ENCODE measurements around the gene NAGK. TPM values are rescaled to one million over a fixed set of nuclear protein-coding genes. Genes with fewer than 3 reads are reported as not detected.

Gene NAGK
- total and polyA plus RNA-seq, 2 of the 8 experiments (the other 6 are each of a cell fraction or from before 2014, with no cell fraction given): 57.9 to 59.9 TPM

DNA sequence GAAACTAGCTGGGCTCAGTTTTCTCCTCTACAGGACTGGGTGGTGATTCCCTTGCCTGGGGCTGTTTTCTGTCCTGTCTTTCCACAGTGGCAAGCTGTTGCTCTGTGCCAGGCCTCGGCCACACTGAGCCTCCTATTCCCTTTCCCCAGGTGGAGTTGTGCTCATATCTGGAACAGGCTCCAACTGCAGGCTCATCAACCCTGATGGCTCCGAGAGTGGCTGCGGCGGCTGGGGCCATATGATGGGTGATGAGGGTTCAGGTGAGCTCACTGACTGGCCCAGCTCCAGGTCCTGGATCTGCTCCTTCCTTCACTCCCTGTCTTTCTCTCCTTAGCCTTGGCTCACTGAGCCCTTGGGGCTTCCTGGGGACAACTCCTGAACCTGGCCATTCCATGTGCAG, 4.0 kb downstream of the NAGK start:
- Histone ChIP-seq H3K79me1 (ENCODE audit: low read depth, low read length) (peaks cover 3% of the 10 kb centered on the region; the same call in 1 of the 2 replicates), H3K4me3 (ENCODE audit: extremely low read depth in 1 of 4, insufficient read depth in 2 of 4, low read depth in 3 of 4, low read length in 4 of 4) (no peak overlapping the region), H3K4me1 (replicated peaks in 1 of 4; ENCODE audit: control insufficient read depth in 3 of 4, insufficient read depth in 4 of 4, low read length in 3 of 4) (peaks cover 0 to 6% (median 1%) of the 10 kb centered on the region in 4 experiments; a peak in 4 of 7 replicates), H4K20me1 (replicated peaks in 1 of 2; ENCODE audit: control insufficient read depth in 1 of 2, insufficient read depth in 2 of 2, low read length in 2 of 2) (peaks cover 0 to 9% of the 10 kb centered on the region in 2 experiments), H2BK20ac (ENCODE audit: low read length) (no peak overlapping the region), H3K18ac (ENCODE audit: extremely low read depth, low read length) (no peak overlapping the region), H3K14ac (ENCODE audit: insufficient read length) (no peak overlapping the region), H3K4ac (replicated peaks; ENCODE audit: insufficient read length, low read depth, low read length) (no peak overlapping the region), H3K9ac (replicated peaks in 1 of 4; ENCODE audit: extremely low read depth in 1 of 4, low read depth in 3 of 4, low read length in 3 of 4) (no peak overlapping the region; a peak in 1 of 7 replicates), H4K91ac (replicated peaks; ENCODE audit: insufficient read length, low read length) (no peak overlapping the region), H3K27ac (ENCODE audit: low read depth, low read length) (no peak overlapping the region), H2BK15ac (ENCODE audit: low read length) (no peak overlapping the region), H3K79me2 (ENCODE audit: control insufficient read depth in 1 of 2, insufficient read depth in 2 of 2, low read length in 2 of 2) (peaks cover 3 to 23% of the 10 kb centered on the region in 2 experiments; a peak in 3 of 4 replicates), H4K5ac (ENCODE audit: insufficient read length, low read depth, low read length) (no peak overlapping the region), H2BK5ac (ENCODE audit: low read depth, low read length) (no peak overlapping the region), H3K36me3 (ENCODE audit: control insufficient read depth in 2 of 4, insufficient read depth in 4 of 4, low read length in 3 of 4) (peaks cover 9 to 23% (median 15%) of the 10 kb centered on the region in 4 experiments; a peak in 7 of 8 replicates), H3K56ac (replicated peaks; ENCODE audit: insufficient read length, low read depth, low read length) (no peak overlapping the region), H2BK12ac (ENCODE audit: low read depth, low read length) (no peak overlapping the region), H2AK5ac (ENCODE audit: low read depth, low read length) (no peak overlapping the region), H4K8ac (ENCODE audit: extremely low read depth, insufficient read depth, low read length) (0 out of 2 replicates have a peak overlapping the region, but pooled peaks have one; percentile 1), H2AFZ (ENCODE audit: low read length) (no peak overlapping the region), H3K9me3 (ENCODE audit: insufficient read depth in 2 of 2, low read depth in 1 of 2, low read length in 1 of 2) (no peaks in the 10 kb centered on the region), H3K4me2 (ENCODE audit: insufficient read depth in 1 of 2, low read depth in 2 of 2, low read length in 2 of 2) (no peak overlapping the region), H2BK120ac (replicated peaks; ENCODE audit: low read depth, low read length) (no peak overlapping the region), H3K27me3 (replicated peaks in 1 of 4; ENCODE audit: control insufficient read depth in 3 of 4, extremely low read depth in 1 of 4, insufficient read depth in 3 of 4, low read length in 3 of 4) (no peaks in the 10 kb centered on the region), H3K23me2 (ENCODE audit: low read depth, low read length) (peaks cover 12% of the 10 kb centered on the region), H3K23ac (ENCODE audit: insufficient read length) (no peak overlapping the region)
- WGBS, 2 experiments (ENCODE audit: extremely low coverage in 1 of 2, insufficient coverage in 1 of 2, insufficient read length in 1 of 2, insufficient replicate concordance in 2 of 2, low coverage in 1 of 2, low lambda C conversion rate in 2 of 2, missing lambda C conversion rate in 1 of 2): 86% methylated on average over 4 of the region's 4 CpGs; no CpG with 5 or more reads in 1 of the 2 experiments
- no peak for TF ChIP-seq TAF1 (IDR thresholded peaks at IDR 0.05; ENCODE audit: low read depth, low read length)
- TF ChIP-seq HDAC6 (IDR thresholded peaks at IDR 0.05; ENCODE audit: low read depth, low read length): no peak
- no peak for TF ChIP-seq KDM5A (IDR thresholded peaks at IDR 0.05; ENCODE audit: low read length)
- TF ChIP-seq TAF7 (optimal IDR thresholded peaks at IDR 0.05; ENCODE audit: borderline replicate concordance, low read depth, low read length): no peak
- TF ChIP-seq ASH2L (IDR thresholded peaks at IDR 0.05; ENCODE audit: low read length): no peak
- no peak for TF ChIP-seq EP300 (IDR thresholded peaks at IDR 0.05; ENCODE audit: borderline replicate concordance in 1 of 2, low read depth in 2 of 2, low read length in 2 of 2)
- ChIA-PET CTCF (ENCODE audit: partially characterized antibody) (interaction anchor here (0.9 to 7.7 kb wide), 8 partner anchors 10 to 108 kb away, joined by 3 to 100 read pairs (median 4); no protein-coding TSS in a partner anchor), POLR2A (ENCODE audit: partially characterized antibody) (interaction anchor here (1.0 to 3.6 kb wide), 2 partner anchors 9 to 19 kb away, joined by 3 to 19 read pairs; no protein-coding TSS in a partner anchor)
- FAIRE-seq (no peak), DNase-seq (ENCODE audit: low read depth in 1 of 2, low spot score in 2 of 2) (no peak)

Data from H1 (cell line).